Stimulated activated CD8-positive, alpha-beta memory T cell treated with anti-CD3 and anti-CD28 coated beads, Interleukin-7, amount 100 ng/mL, for 48 hours (primary cell): Measurements from ENCODE around the gene CPT1A.

Experiments used
- DNase-seq, 2 donors: peaks; one replicate each; pipeline ENCODE4 v3.0.0-alpha.2; 2020; ENCODE audit warnings: low read depth in 1 of 2; ENCODE audit errors: extremely low read depth in 1 of 2

The CPT1A gene

GRCh38 chr11:68854273-68854958 lies 12.7 kb upstream of the CPT1A start:
- DNase-seq, result no peak

DNA sequence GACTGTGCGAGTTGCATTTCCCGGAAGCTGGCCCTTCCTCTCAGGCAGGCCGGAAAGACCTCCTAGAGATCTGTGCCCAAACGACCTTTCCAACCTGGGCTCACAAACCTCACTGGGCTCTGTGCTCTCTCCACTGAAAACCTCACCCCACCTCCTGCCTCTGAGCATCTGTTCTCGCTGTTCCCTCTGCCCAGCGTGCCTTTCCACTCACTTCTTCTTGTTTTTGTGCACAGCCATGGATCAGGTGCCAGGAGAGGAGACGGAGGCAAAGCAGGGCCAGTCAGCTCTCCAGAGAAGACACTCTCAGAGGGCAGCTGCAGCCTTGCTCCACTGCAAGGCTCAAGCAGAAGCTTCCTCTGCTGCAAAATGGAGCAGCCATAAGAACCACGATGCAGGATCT lies 10.9 kb upstream of the CPT1A start:
- DNase-seq, result no peak

DNA sequence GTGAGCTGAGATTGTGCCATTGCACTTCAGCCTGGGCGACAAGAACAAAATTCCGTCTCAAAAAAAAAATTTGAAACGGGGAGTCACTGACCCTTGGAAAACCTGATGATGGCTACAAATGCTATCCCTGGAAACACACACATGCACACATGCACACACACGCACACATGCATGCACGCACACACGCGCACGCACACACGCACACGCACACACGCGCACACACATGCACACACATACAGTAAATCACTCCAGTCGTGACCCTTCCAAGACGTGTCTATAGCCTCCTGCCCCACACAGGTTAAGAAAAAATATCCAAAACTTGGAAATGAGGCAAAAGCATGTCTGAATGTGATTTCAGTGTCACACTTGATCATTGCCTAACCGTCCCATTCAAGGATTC lies 6.7 kb upstream of the CPT1A start:
- DNase-seq, result no peak

DNA sequence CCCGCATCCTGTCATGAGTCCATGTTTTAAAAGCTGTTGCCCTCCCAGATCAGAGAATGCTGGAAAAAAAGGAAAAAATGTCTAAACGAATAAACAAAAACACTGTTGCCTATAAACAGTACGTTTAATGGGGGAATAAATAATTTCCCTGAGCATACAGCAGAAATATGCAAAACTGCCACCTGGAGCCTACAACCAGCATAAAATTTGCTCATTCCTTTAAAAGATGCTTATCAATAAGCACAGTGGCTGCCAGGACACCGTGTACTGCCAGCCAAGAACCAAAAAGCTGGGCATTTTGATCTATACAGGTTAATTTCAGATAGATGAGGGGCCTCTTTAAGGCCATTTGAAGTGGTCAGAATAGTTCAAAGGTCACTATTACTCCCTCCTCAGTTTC lies 5.7 kb upstream of the CPT1A start:
- no peak for DNase-seq

DNA sequence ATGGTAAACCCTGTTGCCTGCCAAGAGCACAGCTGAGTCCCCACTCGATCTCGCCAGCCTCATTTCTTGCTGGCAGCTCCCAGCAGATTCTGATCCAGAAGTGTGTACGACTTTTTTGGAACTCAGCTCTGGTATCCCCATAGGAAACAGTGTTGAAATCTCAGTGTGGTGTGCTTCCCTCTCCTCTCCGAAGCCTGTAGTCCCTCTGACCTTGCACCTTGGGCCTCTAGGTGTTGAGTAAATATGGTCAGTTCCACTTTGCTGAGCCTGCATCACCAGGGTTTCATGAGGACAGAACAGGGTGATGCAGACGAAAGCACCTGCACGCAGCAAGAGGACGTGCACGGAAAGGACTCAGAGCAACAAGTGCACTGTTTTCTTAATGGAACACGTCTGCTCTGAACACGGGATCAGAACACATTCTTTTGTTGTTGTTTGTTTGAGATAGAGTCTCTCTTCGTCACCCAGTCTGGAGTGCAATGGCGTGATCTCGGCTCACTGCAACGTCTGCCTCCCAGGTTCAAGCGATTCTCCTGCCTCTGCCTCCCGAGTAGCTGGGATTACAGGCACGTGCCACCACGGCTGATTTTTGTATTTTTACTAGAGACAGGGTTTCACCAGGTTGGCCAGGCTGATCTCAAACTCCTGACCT lies 3.8 kb upstream of the CPT1A start:
- no peak for DNase-seq

GRCh38 chr11:68844801-68845200 lies 3.1 kb upstream of the CPT1A start:
- DNase-seq, result no peak

- DNase-seq, result no peak
Measured at GRCh38 chr11:68844376-68844775, 2.7 kb upstream of the CPT1A start.

GRCh38 chr11:68843703-68844312 lies 2.1 kb upstream of the CPT1A start:
- DNase-seq, result peak; percentile 52 to 63

- no peak for DNase-seq
Measured at GRCh38 chr11:68843052-68843561, 1.4 kb upstream of the CPT1A start.

GRCh38 chr11:68842427-68843051 lies 823 bp upstream of the CPT1A start:
- no peak for DNase-seq

- DNase-seq, result no peak
Measured at GRCh38 chr11:68840661-68841653, 759 bp downstream of the CPT1A start.

GRCh38 chr11:68839911-68840641 lies 1.6 kb downstream of the CPT1A start:
- no peak for DNase-seq

DNA sequence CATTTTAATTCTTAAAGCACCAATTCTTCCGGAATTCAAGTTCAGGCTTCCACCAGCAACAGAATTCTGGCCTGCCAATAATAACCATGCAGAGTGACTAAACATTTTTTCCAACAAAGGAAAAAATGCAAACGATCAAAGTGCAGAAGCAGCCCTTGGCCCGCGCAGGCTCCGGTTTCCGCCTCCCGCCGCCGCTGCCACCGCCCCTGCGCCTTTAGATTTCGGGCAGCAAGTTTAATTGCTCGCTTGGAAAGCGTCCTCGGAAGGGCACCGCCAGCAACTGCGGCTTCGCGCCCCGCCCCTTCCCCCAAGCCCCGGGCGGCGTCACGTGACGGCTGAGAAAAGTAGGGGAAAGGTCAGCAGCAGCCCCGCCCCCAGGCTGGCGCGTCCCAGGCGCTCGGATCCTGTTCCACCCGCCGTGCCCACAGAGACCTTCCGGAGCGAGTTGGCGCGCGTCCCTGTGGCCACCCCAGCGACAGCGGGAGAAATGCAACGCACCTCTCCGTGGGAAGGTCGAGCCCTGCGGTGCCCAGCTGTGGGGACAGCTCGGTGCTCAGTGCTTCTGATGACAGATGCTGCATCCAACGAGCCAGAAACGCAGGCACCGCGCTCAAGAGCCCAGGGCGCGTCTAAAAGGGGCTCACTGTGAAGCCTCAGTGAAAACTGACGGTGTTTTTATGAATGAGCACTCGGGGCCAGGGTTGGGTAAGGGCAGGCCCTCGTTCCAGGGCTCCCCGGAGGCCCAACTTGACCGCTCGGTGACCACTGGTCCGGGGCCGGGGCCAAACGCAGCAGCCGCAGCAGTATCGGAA lies 2.5 kb downstream of the CPT1A start:
- DNase-seq, result peak; percentile 88 to 90

DNA sequence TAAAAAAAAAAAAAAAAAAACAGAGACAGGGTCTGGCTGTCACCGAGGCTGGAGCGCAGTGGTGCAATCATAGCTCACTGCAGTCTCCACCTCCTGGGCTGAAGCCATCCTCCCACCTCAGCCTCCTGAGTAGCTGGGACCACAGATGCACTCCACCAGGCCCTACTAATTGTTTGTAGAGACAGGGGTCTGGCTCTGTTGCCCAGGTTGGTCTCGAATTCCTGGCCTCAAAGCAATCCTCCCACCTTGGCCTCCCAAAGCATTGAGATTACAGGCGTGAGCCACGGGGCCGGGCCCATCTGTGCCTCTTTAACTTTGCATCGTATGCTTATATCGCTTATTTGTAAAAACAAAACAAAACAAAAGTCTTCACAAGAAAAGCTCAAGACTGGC lies 3.1 kb downstream of the CPT1A start:
- DNase-seq, result no peak

GRCh38 chr11:68837583-68838571 lies 3.8 kb downstream of the CPT1A start:
- DNase-seq, result no peak

- no peak for DNase-seq
Measured at GRCh38 chr11:68835749-68836148, 6.0 kb downstream of the CPT1A start.

DNA sequence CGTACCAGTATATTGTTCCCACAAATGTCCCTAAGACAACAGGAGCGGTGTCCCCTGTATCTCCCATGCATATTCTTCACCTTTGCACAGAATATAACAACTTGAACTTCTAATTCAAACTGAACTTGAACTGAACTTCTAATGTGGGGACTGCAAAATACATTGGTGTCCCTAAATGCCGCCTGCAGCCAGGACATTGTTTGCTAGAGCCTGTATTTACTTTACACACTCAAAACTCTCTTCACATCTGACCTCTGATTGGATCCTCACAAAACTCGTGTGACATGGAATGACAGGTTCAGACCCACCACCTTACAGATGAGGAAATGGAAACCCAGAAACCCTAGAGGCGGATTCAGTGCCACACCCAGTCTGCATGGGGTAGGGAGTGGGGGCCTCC lies 6.4 kb downstream of the CPT1A start:
- no peak for DNase-seq
